GM21737 (cell line): ENCODE results near the gene PIK3C2A.

Experiments used
- ATAC-seq: cut with Tn5 transposase; IDR thresholded peaks from one replicate; pipeline ENCODE4 v1.9.1; 2021; ENCODE audit warnings: mild to moderate bottlenecking, moderate library complexity; ENCODE audit not compliant: unreplicated experiment

Gene PIK3C2A

DNA sequence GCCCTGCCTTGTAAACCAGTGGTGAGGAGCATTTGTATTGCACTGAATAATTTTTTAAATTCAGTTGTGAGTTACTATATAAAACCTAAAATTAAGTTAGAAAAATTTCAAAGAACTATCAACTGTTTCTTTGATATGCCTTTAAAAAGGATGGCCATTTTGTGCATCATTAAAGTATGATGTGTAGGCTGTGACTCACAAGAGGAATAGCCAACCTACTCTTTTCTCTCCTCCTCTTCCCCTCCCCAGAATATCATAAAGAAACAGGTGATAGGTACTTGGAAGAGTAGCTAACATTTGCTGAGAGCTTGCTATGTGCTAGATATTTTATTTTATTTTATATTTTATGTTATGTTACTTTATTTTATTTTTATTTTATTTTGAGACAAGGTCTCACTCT is 10.6 kb upstream of the PIK3C2A start:
- no peak for ATAC-seq

DNA sequence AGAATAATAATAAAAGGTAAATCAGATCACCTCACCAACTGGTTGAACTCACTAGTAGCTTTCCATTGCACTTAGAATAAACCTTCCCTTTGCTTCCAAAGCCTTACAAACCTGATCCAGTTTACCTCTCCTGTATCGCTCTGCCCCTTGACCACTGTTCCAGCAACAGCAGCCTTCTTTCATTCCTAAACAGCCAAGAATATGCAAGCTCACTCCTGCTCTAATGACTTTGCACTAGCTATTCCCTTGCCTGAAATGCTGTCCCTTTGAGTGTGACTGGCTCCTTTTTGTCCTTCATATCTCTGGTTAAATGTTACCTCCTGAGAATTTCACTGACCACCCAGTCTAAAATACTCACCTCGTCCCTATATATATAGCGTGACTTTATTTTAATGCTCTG is 9.6 kb upstream of the PIK3C2A start:
- no peak for ATAC-seq

- ATAC-seq, result no peak
Observed at GRCh38 chr11:17214338-17214737, 6.6 kb upstream of the PIK3C2A start.

- no peak for ATAC-seq
Observed at GRCh38 chr11:17211286-17211685, 3.5 kb upstream of the PIK3C2A start.

- no peak for ATAC-seq
Observed at GRCh38 chr11:17209939-17210245, 2.1 kb upstream of the PIK3C2A start.

GRCh38 chr11:17208257-17208999 is 642 bp upstream of the PIK3C2A start:
- ATAC-seq, result peak; percentile 46

DNA sequence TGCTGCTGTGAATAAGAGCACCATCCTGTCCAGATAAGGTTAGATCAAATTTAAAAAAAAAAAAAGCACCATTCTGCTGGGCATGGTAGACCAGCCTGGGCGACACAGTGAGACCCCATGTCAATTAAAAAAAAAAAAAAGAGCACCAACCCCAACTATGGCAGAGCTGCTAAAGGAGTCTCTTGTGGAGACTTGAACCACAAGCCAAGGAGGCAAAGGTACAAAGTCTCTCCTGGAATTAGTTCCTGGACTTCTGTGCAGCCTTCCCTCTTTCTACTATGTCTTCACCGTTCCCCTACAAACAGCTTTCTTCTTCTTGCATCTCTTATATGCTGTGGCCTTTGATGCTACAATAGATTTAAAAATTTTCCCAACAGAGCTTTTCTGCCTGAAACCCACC is 1.3 kb downstream of the PIK3C2A start:
- ATAC-seq, result no peak

DNA sequence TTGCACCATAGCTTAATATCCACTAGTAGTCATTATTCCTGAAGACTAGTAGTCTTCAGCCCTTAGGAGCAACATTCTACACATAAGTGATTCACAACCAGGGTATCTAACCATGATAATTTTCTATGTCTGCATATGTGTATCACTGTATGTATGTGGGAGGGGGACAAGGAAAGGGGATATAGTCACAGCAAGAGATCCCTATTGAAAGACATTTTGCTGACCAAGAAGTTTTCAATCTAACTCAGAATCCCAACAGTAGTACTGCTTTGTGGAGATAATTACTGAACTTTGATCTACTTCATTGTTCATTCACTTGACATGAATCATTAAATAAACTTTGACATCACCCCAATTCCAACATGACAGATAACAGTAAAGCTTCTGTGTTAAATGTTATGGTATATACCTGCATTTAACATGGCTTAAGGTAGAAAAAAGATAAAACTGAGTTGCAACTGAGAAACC is 10.3 kb downstream of the PIK3C2A start:
- ATAC-seq, result no peak

- no peak for ATAC-seq
Observed at GRCh38 chr11:17188675-17189074, 19.1 kb downstream of the PIK3C2A start.

GRCh38 chr11:17186932-17187692 is 20.7 kb downstream of the PIK3C2A start:
- ATAC-seq, result no peak

GRCh38 chr11:17185938-17186337 is 21.8 kb downstream of the PIK3C2A start:
- ATAC-seq, result no peak

- ATAC-seq, result no peak
Observed at GRCh38 chr11:17184882-17185587, 22.8 kb downstream of the PIK3C2A start.

DNA sequence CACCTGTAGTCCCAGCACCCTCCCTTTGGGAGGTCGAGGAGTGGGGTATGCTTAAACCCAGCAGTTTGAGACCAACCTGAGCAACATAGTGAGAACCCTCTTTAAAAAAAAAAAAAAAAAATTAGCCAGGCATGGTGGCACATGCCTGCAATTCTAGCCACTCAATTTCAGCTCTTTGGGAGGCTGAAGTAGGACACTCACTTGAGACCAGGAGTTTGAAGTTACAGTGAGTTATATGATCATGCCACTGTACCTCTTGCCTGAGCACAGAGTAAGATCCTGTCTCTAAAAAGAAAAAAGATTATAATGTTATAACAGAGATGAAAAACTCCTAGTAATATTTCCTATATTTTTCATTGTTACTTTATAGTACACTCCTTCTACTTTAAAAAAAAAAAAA is 23.9 kb downstream of the PIK3C2A start:
- no peak for ATAC-seq

GRCh38 chr11:17179970-17180369 is 27.8 kb downstream of the PIK3C2A start:
- no peak for ATAC-seq

DNA sequence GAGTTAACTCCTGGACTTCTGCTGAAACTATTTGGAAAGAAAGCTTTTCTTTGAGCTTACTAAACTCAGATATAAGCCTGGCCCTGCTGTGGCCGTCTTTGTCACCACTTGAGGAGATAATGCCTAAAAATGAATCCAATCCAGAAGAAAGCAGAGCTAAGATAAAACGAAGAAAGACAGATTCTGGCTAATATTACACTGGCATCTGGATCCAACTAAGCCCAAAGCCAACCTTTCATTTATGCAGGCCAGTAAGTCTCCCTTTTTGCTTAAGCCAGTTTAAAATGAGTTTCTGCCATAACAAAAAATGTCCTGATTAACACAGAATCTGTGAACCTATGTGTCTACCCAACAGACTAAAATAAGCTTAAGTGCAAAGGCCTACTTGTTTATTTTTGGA is 34.5 kb downstream of the PIK3C2A start:
- ATAC-seq, result no peak

DNA sequence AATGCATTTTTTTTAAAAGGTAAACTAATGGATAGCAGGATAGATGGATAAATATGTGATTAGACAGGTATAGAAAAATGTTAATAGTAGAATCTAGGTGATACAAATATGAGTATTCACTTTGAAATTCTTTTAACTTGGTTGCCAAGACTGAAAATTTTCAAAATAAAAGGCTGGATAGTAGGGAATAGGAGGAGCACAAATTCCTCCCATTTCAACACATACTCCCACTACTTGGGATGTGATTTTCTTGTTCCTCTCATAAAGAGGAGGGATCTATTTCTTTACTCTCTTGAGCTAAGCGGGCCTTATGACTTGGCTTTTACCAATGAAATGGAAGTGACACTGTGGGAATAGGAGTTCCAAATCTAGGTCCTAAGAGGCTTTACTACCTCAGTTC is 35.9 kb downstream of the PIK3C2A start:
- ATAC-seq, result no peak

DNA sequence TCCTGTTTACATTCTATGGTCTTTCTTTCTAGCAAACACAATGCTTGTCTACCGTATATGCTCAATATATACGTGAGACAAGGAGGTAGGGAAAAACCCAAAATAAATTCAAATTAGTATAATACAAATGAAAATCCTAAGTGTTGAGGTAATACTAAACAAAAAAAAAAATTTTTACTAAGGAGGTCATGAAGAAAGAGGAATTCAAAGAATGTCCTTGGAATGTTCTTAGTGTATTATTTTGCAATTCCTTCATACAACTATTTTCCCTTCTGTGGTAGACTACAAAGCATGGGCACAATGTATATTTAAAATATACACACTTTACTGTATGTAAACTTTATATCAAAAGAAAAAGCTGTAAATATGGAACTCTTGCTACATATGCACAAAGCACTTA is 36.4 kb downstream of the PIK3C2A start:
- ATAC-seq, result no peak

DNA sequence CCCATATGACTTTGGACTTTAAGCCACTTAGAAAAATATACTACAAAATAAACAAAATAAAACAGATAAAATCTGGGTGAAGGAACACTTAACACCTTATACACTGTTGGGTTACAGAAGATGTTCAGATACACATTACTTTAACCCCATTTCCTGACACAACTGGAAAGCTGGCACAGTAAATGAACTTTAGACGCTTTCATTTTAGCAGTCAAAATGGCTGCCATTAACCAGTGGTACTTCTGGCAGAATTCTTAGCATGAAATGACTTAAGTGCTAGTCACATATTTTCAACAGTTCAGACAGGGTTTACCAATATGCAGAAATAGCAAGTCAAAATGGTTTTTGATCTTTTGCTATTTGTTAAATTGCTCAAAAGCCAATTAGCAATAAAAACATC is 37.9 kb downstream of the PIK3C2A start:
- no peak for ATAC-seq

DNA sequence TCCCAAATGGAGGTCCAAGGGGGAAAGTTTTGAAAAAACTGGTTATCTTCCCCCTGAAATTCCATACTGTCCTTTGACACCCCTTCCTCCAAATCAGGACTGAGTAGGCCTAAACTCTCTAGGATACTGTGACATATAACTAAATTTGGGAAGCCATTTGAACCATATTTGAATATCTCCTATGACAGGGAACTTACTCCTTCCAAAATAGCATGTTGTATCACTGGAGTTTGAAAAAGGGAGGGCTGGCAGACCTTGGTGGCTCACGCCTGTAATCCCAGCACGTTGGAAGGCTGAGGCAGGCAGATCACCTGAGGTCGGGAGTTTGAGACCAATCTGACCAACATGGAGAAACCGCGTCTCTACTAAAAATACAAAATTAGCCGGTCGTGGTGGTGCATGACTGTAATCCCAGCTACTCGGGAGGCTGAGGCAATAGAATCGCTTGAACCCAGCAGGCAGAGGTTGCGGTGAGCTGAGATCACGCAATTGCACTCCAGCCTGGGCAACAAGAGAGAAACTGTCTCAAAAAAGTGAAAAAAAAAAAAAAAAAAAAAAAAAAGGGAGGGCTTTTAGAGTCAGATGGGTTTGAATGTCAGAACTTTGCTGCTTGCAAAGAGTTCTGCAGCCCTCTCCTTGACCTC is 42.4 kb downstream of the PIK3C2A start:
- no peak for ATAC-seq

DNA sequence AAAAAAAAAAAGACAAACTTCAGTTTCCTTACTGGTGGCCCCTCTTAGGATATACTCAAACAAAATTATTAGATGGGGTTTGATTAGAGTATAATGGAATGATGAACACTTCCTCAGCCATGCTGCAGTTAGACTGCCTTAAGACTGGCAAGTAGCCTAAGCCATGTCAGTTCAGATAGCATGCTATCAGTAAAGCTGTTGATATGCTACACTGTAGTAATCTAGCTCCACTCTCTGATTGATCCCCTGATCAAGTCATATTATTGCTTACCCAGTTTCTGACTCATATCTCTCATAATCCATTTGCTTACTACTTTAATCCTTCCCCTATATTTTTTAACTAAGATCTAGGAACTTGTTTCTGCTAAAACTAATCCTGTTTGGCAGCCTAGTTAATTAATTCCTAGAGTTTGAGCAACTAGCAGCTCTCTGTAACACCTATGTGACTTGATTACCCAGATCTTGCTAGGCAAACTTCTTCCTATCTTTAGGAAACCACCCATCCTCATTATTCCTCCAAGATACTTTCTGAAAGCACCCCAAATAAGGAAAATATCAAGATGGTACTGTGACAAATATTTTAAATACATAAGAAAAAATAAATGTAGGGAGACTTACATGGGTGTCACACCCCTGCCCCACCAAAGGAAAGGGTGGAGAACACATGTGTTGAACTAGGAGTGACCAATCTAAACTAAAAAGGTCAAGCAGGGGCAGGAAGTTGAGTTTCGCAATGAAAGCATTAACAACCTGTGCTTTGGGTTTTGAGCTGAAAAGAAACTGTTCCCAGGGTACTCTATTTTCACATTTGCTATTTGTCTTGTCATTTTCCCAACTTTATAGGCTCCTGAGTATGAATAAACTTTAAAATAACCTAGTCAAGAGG is 43.2 kb downstream of the PIK3C2A start:
- no peak for ATAC-seq
